ENCODE results near the gene ZNF786.
"Not testable (repeated sequence)": the region's sequence is repeated elsewhere in the genome, so short reads cannot be mapped to it uniquely, and the experiment has no call there.

Gene ZNF786

DNA sequence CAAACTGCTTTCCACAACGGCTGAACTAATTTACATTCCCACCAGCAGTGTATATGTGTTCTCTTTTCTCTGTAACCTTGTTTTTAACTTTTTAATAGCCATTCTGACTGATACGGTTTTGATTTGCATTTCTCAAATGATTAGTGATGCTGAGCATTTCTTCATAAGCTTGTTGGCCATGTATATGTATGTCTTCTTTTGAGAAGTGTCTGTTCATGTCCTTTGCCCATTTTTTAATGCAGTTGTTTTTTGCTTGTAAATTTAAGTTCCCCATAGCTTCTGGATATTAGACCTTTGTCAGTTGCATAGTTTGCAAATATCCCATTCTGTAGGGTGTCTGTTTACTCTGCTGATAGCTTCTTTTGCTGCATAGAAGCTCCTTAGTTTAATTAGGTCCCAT is 6.1 kb downstream of the ZNF786 start:
- DNase-seq (ENCODE audit: low read depth in 2 of 2), result no peak

DNA sequence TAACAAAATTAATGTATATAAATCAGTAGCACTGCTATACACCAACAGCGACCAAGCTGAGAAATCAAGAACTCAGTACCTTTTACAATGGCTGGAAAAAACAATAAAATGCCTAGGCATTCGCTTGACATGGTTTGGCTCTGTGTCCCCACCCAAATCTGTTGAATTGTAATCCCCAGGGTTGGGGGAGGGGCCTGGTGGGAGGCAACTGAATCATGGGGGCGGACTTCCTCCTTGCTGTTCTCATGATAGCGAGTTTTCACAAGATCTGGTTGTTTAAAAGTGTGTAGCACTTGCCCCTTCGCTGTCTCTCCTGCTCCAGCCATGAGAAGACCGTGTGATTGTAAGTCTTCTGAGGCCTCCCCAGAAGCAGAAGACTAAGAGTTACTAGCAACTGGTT is 8.6 kb downstream of the ZNF786 start:
- no peak for DNase-seq (ENCODE audit: low read depth in 2 of 2)

DNA sequence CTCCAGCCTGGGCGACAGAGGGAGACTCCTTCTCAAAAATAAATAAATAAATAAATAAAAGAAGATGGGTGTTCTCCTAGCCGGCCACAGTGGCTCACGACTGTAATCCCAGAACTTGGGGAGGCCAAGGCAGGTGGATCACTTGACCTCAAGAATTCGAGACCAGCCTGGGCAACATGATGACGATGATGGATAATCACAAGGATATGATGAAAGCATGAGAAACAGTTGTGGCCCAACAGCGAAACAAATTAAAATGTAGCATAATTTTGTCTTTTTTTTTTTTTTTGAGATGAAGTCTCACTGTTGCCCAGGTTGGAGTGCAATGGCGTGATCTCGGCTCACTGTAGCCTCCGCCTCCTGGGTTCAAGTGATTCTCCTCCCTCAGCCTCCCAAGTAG is 12.9 kb downstream of the ZNF786 start:
- DNase-seq (ENCODE audit: low read depth in 2 of 2), result no peak

DNA sequence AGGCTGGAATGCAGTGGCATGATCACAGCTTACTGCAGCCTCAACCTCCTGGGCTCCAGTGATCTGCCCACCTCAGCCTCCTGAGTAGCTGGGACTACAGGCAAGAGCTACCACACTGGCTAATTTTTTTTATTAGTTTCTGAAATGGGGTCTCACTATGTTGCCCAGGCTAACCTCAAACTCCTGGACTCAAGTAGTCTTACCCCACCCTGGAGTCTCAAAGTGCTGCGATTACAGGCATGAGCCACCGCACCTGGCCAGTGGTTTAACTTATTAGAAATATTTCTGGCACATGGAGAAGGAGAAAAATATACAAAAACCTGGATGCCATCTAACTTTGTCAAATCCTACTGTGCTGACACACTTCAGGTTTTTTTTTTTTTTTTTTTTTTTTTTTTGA is 15.2 kb downstream of the ZNF786 start:
- no peak for DNase-seq (ENCODE audit: low read depth in 2 of 2)

DNA sequence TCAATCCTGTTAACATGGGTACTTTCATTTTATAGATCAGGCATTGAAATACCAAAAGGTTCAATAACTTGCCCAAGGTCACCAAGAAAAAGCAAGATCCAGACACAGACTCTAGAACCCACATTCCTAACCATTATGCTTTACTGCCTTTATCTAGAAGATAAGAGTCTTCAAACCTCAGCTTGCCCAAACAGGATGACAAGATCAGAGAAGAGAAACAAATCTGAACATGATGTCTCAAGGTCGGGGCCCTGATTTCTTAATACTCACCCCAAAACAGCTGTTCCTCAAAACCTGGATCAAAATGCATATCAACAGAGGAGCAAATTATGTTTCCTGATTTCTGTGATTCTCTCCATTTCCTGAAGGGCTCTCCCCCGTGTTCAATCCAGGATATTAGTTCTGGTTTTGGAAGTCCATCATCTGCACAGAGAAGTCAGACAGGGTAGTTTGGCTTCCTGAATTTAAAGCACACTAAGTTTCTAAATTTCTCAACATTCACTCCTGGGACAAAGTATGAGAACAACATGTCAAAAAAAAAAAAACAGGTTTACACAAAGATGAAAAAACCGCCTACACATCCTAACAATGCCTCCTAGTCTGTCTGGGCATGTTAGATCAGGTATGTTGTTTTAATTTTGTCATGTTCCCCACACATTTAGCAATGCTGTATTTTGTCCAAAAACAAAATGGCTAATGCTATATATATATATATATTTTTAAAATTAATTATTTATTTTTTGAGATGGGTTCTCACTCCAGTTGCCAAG is 16.2 kb downstream of the ZNF786 start:
- DNase-seq (ENCODE audit: low read depth in 2 of 2), result no peak

DNA sequence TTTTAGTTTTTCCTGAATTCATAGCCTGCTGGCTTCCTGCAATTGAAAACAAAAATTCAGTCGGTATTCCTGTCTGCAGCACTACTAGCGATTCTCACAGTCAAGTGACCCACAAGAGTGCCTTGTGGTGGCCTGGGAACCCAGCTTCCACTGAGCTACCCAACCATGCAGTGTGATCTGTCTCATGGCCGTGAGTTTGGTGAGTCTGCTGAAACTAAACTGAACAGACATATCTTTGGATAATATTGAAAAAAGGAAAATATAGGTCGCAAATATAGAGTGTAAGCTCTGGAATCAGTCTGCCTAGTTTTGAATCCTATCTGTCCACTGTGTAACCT is 18.1 kb downstream of the ZNF786 start:
- no peak for DNase-seq (ENCODE audit: low read depth in 2 of 2)

DNA sequence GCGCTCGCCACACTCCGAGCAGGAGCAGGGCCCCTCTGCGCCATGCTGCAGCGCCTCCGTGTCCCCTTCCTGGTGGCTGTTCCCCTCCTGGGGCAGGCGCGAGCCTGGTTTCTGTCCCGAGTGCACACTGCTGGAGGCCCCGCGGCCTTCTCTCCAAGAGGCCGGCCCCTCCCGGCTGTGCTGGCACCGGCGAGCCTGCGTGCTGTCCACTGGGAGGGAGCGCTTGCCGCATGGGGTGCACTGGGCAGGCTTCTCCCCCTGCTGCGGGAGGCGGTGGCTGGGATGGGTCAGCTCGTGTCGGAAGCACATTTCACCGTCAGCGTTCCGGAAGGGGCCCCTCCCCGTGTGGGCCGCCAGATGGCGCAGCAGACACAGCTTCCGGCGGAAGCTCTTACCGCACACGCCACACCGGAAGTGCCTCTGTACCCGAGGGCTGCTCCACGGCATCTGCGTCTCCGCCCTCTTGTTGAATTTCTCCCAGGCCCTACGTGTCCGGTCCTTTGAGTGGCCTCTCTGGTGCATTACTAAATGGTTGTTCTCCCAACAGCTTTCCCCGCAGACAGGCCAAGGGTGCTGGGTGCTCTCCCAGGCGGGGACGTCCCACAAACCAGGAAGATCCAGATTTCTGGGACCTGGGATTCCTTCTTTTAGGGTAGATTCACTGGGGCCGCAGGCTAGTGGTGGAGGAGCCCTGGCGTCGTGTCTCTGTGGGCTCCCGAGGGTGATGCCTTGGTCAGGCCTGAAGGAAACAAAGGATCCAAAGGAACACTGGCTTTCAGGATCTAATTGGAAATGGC is 18.7 kb downstream of the ZNF786 start:
- no peak for DNase-seq (ENCODE audit: low read depth in 2 of 2)

DNA sequence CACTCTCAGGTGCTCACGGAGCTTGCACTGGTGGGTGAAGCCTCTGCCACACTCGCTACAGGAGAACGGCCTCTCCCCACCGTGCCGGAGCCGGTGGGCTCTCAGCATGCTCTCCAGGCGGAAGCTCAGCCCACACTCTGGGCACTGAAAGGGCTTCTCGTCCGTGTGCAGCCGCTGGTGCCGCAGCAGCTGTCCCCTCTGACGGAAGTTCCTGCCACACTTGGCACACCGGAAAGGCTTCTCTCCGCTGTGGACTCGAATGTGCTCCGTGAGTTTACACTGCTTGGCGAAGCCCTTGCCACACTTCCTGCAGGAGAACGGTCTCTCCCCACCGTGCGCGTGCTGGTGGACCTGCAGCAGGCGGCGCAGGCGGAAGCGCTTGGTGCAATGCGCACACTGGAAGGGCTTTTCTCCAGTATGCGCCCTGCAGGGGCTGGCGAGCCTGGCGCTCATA is 19.3 kb downstream of the ZNF786 start:
- DNase-seq (ENCODE audit: low read depth in 2 of 2), result no peak

DNA sequence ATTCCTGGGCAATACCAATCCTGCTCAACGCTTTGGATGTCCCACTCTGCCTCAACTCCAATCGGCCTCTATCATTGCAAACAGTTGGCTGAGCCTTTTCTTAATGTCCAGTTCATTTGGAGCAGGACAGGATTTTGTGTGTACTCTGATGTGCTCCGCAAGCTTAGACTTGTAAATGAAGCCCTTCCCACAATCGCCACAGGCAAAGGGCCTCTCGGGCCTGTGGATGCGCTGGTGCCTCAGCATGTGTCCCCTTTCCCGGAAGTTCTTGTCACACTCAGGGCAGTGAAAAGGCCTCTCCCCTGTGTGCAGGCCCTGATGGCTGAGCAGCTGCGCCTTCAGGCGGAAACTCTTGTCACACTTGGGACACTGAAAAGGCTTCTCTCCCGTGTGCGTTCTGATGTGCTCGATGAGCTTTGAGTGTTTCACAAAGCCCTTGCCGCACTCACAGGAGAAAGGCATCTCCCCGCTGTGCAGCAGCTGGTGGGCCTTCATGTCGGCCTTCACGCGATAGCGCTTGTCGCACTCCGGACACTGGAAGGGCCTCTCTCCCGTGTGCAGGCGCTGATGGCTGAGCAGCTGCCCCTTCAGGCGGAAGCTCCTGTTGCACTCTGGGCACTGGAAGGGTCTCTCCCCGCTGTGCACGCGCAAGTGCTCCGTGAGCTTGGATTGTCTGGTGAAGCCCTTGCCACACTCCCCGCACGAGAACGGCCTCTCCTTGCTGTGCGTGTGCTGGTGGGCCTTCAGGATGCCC is 20.0 kb downstream of the ZNF786 start:
- no peak for DNase-seq (ENCODE audit: low read depth in 2 of 2)

DNA sequence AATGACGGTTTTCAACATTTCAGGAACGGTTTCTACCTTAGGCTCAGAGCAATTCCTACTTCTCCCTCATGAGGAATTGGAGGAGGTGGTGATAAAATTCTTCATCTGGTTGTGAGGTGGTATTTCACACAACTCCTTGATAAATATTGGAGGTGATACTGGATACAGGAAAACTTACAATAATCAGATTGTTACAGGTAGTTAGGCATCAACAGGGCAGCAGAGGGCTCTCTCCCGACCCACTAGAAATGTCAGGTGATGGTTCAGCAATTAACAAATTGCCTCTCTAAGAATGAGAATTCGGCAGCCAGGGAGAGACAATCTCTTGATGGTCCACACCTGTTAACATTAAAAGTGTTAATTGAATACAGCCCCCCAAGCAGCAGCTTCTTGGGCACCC is 22.6 kb downstream of the ZNF786 start:
- DNase-seq (ENCODE audit: low read depth in 2 of 2), result no peak

DNA sequence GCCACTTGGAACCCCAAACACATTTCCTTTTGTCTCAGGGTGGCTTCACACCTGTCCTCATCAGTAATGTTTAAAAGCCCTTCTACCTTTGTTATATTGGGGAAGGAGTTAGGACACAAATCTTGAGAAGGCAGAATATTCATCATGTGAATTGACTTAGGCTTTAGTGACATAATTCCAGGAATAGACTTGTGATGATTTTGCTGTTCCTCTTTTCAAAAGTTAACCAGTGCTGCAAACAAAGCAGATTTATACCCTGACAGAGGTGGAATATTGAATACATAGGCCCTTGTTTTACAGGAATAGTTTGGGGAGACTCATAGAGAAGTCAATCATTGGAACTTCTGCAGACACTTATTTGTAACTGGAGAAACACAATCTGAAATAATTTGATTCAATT is 27.0 kb downstream of the ZNF786 start:
- no peak for DNase-seq (ENCODE audit: low read depth in 2 of 2)

DNA sequence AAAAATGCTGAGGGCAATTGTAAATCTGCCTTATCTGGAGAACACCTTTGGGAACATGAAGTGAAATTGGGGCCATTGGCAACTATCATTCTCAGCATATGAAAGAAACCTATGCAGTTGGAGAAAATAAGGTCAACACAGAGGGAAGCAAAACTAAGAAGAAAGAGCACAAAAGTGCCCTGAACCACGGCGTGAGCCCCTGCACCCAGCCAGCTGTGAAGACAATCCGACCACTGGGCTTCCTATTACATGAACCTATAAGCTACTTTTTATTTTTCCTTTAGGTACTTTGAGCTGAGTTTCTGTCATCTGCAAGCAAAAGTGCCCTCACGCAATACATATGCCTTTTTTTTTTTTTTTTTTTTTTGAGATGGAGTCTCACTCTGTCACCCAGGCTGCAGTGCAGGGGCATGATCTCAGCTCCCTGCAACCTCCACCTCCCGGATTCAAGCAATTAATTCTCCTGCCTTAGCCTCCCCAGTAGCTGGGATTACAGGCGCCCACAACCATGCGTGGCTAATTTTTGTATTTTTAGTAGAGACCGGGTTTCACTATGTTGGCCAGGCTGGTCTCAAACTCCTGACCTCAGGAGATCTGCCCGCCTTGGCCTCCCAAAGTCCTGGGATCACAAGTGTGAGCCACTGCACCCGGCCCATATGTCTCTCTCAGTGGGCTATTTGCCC is 28.2 kb downstream of the ZNF786 start:
- not testable (repeated sequence) for DNase-seq (ENCODE audit: low read depth in 2 of 2)

DNA sequence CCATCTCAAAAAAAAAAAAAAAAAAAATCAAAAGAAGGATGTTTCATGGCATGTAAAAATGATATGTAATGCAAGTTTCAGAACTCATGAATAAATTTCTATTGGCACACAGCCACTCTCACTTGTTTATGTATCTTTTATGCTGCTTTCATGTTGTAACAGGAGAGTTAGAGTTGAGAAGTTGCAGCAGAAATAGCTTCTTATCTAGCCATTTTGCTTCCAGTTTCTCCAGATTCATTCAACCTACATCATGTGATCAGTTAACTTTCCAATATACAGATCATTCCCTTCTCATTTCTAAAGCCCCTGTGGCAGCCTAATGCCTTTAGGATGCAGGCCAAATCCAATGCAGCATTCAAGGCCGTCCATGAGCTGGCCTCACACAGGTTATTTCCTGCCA is 30.4 kb downstream of the ZNF786 start:
- DNase-seq (ENCODE audit: low read depth in 2 of 2), result no peak

DNA sequence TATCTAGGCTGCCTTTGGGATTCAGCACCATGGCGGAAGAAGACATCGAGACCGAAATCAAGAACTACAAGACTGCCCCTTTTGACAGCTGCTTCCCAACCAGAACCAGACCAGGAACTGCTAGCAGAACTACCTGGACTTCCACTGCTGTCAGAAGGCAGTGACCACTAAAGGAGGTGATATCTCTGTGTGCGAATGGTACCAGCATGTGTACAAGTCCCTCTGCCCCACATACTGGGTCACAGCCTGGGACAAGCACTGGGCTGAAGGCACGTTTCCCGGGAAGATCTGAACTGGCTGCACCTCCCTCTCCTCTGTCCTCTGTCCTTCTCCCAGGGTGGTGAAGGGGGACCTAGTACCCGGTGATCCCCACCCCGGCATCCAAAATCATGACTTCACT is 36.6 kb downstream of the ZNF786 start:
- DNase-seq (ENCODE audit: low read depth in 2 of 2), result no peak

DNA sequence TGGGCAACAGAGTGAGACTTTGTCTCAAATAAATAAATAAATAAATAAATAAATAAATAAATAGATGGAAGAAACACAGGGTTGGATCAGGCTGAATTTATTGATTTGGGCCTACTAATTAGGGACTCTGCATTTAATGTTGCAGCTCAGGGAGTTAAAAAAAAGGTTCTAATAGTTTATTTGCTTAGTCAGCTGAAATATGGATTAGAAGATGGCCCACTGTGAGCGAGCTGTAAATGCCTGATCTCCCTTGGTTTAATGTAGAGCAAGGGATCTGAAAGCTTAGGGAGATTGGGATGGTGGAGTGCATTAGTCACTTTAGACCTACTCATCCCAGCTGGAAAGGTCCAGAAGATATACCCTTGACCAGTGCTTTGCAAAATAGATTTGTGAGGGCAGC is 37.1 kb downstream of the ZNF786 start:
- no peak for DNase-seq (ENCODE audit: low read depth in 2 of 2)

DNA sequence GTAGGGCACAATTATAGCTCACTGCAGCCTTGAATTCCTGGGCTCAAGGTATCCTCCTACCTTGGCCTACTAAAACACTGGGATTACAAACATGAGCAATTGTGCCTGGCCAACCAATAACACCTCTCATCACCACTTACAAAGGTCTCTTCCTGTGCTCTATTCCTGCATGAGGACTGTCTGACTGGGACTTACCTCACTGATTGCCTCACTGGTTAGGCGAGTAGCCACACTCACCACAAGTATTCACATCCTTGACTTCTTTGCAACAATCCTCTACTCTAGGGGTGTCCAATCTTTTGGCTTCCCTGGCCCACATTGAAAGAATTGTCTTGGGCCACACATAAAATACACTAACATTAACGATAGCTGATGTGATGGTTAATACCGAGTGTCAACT is 39.6 kb downstream of the ZNF786 start:
- no peak for DNase-seq (ENCODE audit: low read depth in 2 of 2)

DNA sequence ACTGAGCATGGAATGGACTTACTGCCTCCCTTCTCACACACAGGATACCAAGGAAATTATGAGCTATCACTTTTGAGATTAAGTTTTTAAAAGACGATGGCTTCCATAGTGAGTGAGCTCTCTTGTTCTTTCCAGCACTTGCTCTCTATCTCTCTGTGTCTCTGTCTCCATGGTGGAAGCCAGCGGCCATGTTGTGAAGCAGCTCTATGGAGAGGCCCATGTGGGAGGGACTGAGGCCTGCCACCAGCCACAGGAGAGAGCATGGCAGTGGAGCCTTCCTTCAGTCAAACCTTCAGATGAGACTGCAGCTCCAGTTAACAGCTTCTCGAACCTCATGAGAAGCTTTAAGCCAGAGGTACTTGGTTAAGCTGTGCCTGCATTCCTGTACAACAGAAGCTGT is 41.7 kb downstream of the ZNF786 start:
- DNase-seq (ENCODE audit: low read depth in 2 of 2), result no peak

DNA sequence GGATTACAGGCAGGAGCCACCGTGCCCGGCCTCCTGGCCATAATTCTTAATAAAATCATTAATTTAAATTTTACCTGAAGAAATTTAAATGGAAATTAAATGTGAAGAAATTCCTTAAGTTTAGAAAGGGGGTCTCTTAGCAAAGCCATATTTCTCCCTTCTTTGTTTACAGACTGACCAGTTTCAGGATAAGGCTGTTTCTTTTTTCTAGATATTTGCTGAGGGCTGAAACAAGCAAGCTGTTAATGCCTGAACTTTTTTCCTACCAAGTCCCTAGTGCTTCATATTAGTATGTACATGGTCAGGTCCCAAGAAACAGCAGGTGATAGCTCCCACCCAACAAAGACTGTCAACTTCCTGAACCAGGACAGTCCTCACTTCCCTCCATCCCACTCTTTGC is 44.1 kb downstream of the ZNF786 start:
- no peak for DNase-seq (ENCODE audit: low read depth in 2 of 2)

DNA sequence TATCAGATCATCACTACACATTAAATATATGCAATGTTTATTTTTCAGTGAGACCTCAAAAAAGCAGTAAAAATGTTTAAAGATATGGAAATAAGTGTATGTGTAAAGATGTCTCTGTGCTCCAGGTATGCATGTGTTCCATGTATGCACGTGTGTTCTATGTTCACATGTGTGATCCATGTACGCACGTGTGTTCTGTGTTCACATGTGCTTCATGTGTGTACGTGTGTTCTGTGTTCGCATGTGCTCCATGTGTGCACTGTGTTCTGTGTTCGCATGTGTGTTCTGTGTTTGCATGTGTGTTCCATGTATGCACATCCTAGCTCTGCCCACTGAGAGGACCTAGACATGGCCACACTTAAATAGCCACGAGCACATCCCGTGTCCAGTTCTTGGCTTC is 46.6 kb downstream of the ZNF786 start:
- DNase-seq (ENCODE audit: low read depth in 2 of 2), result no peak

DNA sequence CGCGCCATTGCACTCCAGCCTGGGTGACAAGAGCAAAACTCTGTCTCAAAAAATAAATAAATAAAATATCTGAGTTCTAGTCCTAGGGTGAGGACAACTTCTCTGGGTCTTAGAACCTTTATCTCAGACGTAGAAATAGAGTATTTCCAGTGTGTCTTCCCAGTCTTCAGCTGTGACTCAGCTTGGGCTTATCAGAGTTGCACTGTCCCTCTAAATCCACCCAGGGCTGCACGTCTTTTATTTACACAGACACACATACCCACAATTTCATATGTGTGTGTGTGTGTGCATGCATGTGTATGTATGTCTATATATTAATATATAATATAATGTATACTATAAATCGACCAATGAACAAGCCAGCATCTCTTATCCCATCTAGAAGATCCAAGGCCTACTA is 49.2 kb downstream of the ZNF786 start:
- DNase-seq (ENCODE audit: low read depth in 2 of 2), result no peak

DNA sequence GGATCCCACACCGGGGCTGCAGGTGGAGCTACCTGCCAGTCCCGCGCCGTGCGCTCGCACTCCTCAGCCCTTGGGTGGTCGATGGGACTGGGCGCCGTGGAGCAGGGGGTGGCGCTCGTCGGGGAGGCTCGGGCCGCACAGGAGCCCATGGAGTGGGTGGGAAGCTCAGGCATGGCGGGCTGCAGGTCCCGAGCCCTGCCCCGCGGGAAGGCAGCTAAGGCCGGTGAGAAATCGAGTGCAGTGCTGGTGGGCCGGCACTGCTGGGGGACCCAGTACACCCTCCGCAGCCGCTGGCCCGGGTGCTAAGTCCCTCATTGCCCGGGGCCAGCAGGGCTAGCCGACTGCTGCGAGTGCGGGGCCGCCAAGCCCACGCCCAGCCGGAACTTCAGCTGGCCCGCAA is 51.9 kb downstream of the ZNF786 start:
- DNase-seq (ENCODE audit: low read depth in 2 of 2), result not testable (repeated sequence)

DNA sequence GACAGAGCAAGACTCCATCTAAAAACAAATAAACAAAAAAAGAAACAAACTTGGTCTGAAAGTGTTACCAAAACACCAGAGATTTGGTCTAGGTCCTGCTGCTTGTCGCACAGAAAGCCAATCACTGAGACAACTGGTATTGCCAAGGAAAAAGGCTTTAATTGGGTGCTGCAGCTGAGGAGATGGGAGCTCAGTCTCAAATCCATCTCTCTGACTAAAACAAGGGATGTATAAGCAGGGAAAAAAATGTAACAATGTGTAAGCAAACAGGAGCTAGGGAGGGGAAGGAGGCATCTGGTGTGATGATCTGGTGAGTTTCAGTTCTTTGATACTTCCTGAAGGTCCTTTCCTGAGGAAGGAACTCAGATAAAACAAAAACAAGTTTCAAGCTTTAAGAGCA is 53.8 kb downstream of the ZNF786 start:
- no peak for DNase-seq (ENCODE audit: low read depth in 2 of 2)
